NCI-H82 treated with DMSO at 0.1 percent for 48 hours (cell line): ENCODE measurements around the gene SLC24A2.
"Not testable (repeated sequence)": the region's sequence is repeated elsewhere in the genome, so short reads cannot be mapped to it uniquely, and the experiment has no call there.

ENCODE experiments used
- DNase-seq: peaks from one replicate; lab custom pipeline; 2025; ENCODE audit not compliant: unreplicated experiment; lab: John Stamatoyannopoulos, UW

Gene SLC24A2

GRCh38 chr9:19788614-19789271 is at the start of gene SLC24A2:
TSS of gene SLC24A2 (minus strand) at chr9:19789037.
- DNase-seq = no peak

GRCh38 chr9:19833331-19833730 is 44.5 kb upstream of the SLC24A2 start:
- DNase-seq = not testable (repeated sequence)

GRCh38 chr9:19830796-19831195 is 42.0 kb upstream of the SLC24A2 start:
- DNase-seq = no peak

- peak; percentile 75 for DNase-seq
Observed at GRCh38 chr9:19828576-19829109, 39.8 kb upstream of the SLC24A2 start.

- no peak for DNase-seq
Observed at GRCh38 chr9:19816769-19817168, 27.9 kb upstream of the SLC24A2 start.

- DNase-seq = no peak
Observed at GRCh38 chr9:19812194-19812593, 23.4 kb upstream of the SLC24A2 start.

GRCh38 chr9:19809422-19810269 is 20.8 kb upstream of the SLC24A2 start:
- no peak for DNase-seq

- no peak for DNase-seq
Observed at GRCh38 chr9:19807182-19807892, 18.5 kb upstream of the SLC24A2 start.

GRCh38 chr9:19804431-19804830 is 15.6 kb upstream of the SLC24A2 start:
- DNase-seq = no peak

- no peak for DNase-seq
Observed at GRCh38 chr9:19800884-19801283, 12.0 kb upstream of the SLC24A2 start.

GRCh38 chr9:19799784-19800183 is 10.9 kb upstream of the SLC24A2 start:
- no peak for DNase-seq

GRCh38 chr9:19788152-19788551 is 685 bp downstream of the SLC24A2 start:
- DNase-seq = peak; percentile 40

- no peak for DNase-seq
Observed at GRCh38 chr9:19787672-19788071, 1.2 kb downstream of the SLC24A2 start.

GRCh38 chr9:19785230-19785629 is 3.6 kb downstream of the SLC24A2 start:
- DNase-seq = no peak

- no peak for DNase-seq
Observed at GRCh38 chr9:19784136-19784535, 4.7 kb downstream of the SLC24A2 start.

- DNase-seq = no peak
Observed at GRCh38 chr9:19783500-19783899, 5.3 kb downstream of the SLC24A2 start.

- no peak for DNase-seq
Observed at GRCh38 chr9:19782005-19782404, 6.8 kb downstream of the SLC24A2 start.

GRCh38 chr9:19781240-19781639 is 7.6 kb downstream of the SLC24A2 start:
- DNase-seq = no peak

- no peak for DNase-seq
Observed at GRCh38 chr9:19771446-19771845, 17.4 kb downstream of the SLC24A2 start.

- no peak for DNase-seq
Observed at GRCh38 chr9:19770973-19771372, 17.9 kb downstream of the SLC24A2 start.

- DNase-seq = no peak
Observed at GRCh38 chr9:19769213-19769612, 19.6 kb downstream of the SLC24A2 start.
